Panc1 (cell line): ENCODE results near the gene SHISAL1.

ENCODE experiments used
- CTCF ChIP-seq: fragments of 450-650 bp; IDR thresholded peaks from 2 replicates; pipeline ENCODE4 v1.5.1; 2017; ENCODE audit warnings: mild to moderate bottlenecking
- POLR2AphosphoS5 ChIP-seq: IDR thresholded peaks from 2 replicates; pipeline ENCODE4 v1.6.1; 2012; ENCODE audit warnings: mild to moderate bottlenecking, low read depth, low read length, moderate library complexity

DNA sequence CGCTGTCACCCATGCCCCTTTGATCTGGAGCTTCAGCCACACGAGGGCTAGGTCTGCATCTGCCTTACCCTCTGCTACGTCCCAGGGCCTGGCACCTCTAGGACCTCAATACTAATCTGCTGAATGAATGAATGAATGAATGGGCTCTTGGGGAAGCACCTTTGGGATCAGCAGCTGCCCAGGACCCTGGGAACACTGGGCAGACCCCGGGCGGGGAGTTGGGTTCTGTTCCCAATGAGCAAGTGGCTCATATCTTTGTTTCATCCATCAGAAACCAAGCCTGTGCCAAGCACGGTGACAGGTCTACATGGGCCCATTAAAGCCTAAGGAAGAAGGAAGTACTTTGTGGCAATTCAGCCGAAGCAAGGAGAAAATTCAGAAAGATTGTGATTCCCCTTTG, 41.5 kb upstream of the SHISAL1 start:
- TF ChIP-seq CTCF (no peak), POLR2AphosphoS5 (no peak)
